NCI-H510A (cell line): ENCODE measurements around the gene MFAP4.
"Not testable (repeated sequence)": the region's sequence is repeated elsewhere in the genome, so short reads cannot be mapped to it uniquely, and the experiment has no call there.

Experiments used
- DNase-seq: peaks from one replicate; lab custom pipeline; 2025; lab: John Stamatoyannopoulos, UW

Gene MFAP4

GRCh38 chr17:19370493-19370960 lies 16.5 kb downstream of the MFAP4 start:
- DNase-seq = peak; percentile 32

- DNase-seq = no peak
These were observed 17.0 kb downstream of the MFAP4 start for GRCh38 chr17:19369846-19370492.

DNA sequence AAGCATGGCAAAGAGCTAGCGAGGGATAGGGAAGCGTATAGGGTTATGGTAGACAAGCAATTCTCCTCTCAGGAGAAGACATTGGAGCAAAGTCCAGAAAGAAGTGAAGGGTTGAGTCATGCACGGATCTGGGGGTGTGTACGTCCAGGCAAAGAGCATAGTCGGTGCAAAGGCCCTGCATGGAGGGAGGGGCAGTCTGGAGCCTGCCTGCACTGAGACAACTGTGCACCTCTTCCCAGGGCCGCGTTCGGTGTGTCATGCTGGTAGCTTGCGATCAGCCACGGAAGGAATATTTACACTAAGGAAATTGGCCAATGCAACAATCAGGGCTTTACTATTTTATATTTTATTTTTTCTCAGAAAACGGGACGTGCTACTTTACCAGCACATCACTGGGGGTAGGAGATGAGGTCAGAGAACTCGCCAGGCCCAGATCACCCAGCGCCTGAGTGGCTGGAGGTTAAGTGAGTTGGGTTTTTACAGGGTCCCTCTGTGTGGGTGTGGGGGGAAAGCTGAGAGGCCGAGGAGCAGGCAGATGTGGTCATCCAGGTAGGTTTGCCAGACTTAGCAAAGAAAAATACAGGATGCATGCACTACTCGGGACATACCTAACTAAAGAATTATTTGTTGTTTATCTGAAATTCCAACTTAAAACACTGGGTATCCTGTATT lies 17.7 kb downstream of the MFAP4 start:
- DNase-seq = no peak

DNA sequence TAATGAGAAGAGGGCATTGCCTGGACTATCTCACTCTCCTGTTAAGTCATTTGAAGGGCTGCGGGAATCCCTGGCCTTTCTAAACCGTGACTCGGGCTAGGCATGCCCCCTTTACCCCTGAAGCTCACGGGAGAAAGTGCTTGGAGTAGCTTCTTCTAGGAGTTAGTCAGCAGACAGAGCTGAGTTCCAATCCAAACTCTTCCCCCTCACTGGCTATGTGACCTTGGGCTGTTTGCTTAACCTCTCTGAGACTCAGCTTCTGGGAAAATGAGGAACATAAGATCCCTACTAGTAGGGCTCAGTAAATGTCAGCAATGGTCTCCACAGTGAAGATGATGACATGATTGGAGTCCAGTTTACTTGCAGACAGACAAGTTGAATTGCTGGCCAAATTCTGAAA lies 18.8 kb downstream of the MFAP4 start:
- no peak for DNase-seq

- DNase-seq = no peak
These were observed 20.4 kb downstream of the MFAP4 start for GRCh38 chr17:19366637-19366972.

DNA sequence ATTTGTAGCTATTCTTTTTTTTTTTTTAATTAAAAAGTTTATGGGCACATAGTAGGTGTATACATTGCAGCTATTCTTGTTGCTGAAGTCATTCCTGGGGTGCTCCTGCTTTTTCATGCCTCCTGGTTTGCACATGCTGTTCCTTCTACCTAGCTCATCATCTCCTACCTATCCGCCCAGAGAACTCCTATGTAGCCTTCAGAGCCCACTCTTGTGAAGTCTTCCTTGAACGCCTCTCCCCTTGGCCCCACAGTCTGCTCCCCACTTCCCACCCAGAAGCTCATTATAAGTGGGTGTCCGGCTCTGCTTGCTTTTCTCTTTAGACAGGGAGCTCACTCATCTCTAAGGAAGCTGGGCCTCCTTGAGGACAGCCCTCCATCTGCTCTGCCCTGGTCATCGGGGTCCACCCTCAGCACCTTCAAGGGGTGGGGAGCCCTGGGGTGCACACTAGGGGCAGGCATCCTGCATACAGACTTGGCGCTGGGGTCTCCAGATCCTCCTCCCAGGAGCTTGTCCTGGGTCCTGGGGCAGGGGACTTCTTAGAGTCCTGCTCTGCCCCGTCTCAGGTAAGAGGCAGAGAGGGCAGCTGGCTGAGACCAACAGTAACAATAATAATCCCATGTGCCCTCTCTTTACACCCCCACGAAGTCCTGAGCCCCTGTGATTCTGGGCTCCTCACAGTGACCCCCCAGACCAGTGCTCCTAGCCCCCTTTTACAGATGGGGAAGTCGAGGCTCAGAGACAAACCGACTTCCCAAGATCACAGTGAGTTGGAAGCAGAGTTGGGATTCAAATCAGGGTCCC lies 21.0 kb downstream of the MFAP4 start:
- DNase-seq = no peak

- DNase-seq = no peak
These were observed 21.5 kb downstream of the MFAP4 start for GRCh38 chr17:19365499-19365817.

DNA sequence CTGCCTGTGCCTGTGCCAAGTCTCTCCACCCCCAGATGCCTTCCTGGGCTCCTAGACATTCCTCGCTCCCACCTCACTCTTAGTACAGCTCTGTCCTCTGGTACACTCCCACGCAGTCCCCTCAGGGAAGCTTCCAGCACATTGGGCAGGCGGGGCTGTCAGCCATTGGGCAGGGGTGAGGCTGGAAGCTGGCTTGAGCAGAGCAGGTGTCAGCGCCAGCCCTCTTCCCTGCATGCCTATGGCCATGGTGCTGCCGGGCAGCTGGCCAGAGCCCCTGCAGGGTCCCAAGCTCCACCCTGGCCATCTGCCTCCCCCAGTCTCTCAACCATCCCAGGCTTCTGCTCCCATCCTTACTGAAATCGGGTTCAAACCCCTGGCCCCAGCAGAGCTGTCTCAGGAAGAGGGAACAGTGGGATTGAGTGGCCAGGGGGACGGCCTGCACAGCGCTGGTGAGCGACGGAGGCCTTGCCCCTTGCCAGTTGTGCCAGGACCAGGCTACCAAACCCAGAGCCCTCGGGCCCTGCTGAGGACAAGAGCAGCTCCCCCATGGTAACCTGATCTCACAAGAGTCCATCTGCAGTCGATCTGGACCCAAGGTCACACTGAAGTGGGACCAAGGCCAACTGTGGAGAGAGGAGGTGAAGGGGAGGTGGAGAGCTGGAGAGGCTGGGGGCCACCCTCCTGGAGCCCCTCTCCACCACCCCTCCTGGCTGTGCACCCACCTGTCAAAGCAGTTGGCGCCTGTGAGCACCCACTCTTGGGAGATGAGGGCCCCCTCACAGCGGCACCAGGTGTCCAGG lies 22.1 kb downstream of the MFAP4 start:
- DNase-seq = no peak

GRCh38 chr17:19363460-19364035 lies 23.4 kb downstream of the MFAP4 start:
- no peak for DNase-seq

DNA sequence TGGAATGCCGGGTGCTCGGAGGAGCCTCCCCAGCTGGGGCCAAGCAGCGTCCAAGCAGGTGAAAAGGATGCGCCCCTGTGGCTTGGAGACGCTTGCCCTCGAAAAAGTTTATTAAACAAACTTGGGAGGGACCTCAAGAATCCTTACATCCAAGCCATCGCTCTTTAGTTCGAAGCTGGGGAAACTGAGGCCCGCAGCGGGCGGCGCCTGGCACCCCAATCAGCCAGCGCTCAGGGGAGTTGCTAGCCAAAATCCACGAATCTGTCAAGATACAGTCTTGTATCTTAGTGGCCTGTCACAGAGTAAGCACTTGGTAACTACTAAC lies 23.9 kb downstream of the MFAP4 start:
- DNase-seq = no peak

GRCh38 chr17:19362277-19363113 lies 24.5 kb downstream of the MFAP4 start, which contains the start of gene B9D1:
Gene B9D1, minus strand, starts transcription at chr17:19362723. Its CDS starts 154 bp downstream, at chr17:19362569.
- DNase-seq = peak; percentile 95

GRCh38 chr17:19361944-19362276 lies 25.1 kb downstream of the MFAP4 start:
- no peak for DNase-seq

DNA sequence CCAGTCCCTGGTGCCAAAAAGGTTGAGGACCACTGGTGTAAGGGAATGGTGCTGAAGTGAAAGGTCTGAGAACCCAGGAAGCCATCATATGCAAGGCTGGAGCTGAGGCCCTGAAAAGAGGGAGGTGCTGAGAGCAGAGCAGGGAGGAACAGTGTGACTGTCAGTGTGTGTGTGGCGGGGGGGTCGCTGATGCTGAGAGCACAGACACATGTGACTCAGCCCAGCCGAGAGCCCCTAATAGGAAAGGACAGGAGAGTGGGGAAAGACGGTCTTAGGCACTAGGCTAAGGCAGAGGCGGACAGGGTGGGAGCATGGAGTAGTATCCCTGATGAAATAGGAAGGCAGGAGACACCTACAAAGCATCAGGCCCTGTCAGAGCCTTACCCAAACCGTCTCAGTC lies 25.7 kb downstream of the MFAP4 start:
- DNase-seq = no peak

- DNase-seq = no peak
These were observed 26.2 kb downstream of the MFAP4 start for GRCh38 chr17:19360772-19361171.

DNA sequence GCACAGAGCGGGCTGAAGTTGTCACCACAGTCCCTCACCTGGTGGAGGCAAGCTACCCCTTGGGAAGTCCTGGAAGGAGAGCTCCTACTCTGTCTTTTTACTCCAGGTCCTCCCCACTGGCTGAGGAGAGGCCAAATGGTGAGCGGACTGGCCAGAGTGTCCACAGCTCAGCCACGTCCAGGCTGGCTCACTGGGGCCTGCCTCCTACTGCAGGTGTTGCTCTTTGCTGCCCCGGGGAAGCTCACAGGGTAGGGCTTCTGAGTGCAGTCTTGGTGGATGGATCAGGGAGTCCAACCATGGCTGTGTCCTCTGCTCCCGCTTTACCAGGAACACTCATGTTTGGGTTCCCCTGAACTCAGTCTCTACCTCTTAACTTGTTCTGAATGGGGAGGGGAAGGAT lies 27.1 kb downstream of the MFAP4 start:
- DNase-seq = no peak

DNA sequence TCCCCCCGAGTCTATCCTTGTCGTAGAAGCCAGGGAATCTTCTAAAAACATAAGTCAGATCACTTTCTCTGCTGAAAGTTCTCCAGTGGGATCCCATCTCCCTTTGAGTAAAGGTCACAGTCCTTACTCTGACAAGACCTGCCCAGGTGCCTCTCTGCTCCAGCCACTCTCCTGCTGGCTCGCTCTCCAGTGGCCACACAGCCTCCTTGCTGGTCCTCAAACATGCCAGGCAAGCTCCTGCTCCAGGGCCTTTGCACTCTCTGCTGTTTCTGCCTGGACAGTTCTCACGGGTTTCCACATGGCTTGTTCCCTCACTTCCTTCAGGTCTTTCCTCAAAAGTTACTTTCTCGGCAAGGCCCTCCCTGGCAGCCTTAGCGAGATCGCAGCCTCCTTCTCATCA lies 27.8 kb downstream of the MFAP4 start:
- no peak for DNase-seq

DNA sequence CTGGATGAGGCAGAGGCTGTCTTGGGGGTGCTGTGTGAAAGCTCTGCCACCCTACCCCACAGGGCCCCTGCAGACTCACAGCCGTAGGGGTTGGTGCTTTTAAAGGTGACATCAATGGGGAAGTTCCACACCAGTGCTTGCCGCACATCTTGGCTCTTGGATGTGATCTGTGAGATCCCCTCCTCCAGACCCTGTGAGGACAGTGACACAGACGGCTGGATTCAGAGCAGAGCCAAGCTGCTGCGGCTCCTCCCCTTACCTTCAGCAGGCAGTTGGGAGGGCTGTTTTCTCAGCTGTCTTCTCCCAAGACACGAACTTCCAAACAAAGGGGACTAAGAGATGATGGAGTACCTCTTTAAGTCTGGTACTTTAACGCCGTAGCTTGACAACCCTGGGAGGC lies 29.2 kb downstream of the MFAP4 start:
- DNase-seq = no peak

- no peak for DNase-seq
These were observed 29.6 kb downstream of the MFAP4 start for GRCh38 chr17:19357351-19357750.

GRCh38 chr17:19354748-19355147 lies 32.2 kb downstream of the MFAP4 start:
- DNase-seq = no peak

DNA sequence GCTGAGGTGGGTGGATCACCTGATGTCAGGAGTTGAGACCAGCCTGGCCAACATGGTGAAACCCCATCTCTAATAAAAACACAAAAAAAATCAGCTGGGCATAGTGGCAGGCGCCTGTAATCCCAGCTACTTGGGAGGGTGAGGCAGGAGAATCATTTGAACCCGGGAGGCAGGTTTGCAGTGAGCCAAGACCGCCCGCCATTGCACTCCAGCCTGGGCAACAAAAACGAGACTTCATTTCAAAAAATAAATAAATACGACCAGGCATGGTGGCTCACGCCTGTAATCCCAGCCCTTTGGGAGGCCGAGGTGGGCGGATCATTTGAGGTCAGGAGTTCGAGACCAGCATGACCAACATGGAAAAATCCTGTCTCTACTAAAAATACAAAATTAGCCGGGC lies 33.6 kb downstream of the MFAP4 start:
- DNase-seq = not testable (repeated sequence)

DNA sequence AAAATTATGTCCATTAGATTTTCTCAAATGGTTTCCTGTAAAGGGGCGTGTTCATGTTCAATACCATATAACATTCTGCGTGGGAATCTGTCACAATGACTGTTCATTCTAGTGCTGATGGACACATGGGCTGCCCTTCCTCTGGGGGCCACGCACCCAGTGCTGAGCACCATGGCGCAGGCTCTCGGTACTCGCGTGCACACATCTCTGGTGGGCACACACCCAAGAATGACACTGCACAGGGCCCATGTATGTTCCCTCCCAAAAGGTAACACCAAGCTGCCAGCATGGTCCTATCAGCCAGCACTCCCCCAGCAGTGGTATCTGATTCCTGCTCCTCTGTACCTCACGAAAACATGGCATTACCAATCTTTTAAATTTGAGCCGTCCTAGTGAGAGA lies 38.2 kb downstream of the MFAP4 start:
- no peak for DNase-seq
